HG02571 (cell line): ENCODE measurements around the gene PLXNA2.

ENCODE experiments used
- ATAC-seq: cut with Tn5 transposase; IDR thresholded peaks from one replicate; pipeline ENCODE4 v1.9.1; 2021; ENCODE audit warnings: mild to moderate bottlenecking, moderate library complexity; ENCODE audit not compliant: unreplicated experiment

The PLXNA2 gene

DNA sequence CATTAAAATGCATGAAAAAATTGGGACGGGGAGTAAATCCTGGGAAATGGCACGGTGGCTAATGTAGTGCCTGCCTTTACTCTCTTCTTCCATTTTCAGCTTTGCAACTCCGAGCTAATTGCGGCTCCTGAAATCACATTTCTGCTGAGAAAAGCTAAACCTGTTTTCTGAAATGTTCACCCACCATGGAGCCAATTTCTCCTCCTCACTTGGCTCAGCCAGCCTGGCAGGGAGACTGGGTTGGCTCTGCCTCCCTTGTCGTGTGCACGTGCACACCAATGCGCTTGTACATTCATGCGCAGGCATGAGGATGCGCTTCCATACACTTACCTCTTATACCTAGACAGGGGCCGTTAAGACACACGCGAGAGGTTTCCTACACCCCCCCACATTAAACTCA lies 165.4 kb downstream of the PLXNA2 start:
- ATAC-seq: no peak

DNA sequence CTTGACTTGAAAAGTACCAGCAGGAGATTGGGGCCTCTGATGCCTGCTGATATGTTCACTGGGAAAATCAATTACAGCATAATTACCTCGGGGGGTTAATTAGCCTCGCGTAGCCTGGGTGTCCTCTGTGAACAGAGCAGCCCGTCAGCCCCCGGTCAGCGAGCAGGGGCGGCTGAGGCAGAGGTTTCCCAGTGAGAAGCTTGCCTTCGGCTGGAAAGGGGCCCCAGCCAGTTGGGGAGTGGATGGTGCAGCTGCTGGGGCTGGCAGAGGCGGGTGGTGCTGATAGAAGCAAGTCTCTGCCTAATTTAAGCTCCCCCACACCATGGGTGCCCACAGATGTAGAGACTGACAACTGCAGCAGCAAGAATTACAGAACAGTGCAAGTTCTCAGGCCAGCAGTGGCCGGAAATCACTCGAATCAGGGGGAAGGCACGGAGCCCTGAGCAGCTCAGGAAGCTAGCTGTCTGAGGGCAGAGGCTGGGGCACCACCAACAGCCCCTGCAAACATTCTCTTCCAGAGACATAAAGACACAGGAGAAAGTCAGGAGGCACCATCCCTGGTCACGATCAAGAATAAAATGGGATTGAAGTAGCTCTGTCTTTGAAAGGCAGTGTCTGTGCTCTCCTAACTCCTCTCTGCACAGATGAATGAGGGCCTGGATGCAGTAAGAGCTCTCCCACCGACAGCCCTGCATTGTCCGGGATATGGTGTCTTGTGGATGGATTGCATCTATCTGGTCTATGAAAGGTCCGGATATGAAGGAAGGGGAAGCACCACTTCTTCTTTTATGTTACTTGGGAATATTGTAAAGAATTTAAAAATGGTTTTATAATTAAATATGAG lies 166.7 kb downstream of the PLXNA2 start:
- no peak for ATAC-seq

DNA sequence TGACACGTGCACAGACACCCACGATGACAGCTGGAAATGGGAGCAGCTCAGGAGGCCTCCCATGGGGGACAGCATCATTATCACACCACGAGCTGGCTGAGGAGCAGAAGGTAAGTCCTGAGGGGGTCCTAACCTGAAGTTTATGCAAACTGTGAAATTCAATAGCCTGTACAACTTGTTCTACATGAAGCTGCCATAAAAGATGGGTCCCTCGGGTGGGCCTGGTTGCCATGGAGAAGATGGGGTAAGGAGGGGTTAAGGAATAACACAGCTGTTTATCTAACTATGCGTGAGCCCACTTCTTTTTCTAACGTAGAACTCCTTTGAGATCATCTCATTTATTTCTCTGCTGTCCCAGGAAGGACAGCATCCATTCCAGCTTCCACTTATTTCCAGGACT lies 169.8 kb downstream of the PLXNA2 start:
- ATAC-seq: no peak

DNA sequence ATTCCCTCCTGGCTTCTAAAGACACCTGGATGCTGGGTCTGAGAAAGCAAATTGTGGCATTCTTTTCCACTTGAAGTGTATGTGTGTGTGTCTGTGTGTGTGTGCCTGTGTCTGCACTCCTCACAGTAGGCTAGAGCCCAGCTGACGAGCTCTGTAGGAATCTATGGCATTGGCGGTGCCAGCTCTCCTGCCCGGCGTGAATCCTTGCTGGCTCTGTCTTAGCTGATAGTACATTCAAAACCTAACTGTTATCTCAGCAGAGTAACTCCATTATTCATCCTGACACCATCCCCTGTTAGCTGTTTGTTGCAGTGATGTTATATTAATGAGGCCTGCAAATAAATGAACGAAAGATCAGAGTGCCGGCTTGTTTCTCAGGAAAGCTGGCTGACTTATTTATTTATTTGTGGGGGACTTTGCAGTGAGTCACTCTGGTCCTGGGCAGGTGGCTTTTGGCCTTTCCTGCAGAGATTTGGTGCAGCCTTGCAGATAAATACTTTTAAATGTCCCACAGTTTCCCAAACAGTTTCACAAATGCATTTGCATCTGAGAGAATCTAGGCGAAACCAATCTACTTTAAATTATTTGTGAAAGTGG lies 172.7 kb downstream of the PLXNA2 start:
- no peak for ATAC-seq

DNA sequence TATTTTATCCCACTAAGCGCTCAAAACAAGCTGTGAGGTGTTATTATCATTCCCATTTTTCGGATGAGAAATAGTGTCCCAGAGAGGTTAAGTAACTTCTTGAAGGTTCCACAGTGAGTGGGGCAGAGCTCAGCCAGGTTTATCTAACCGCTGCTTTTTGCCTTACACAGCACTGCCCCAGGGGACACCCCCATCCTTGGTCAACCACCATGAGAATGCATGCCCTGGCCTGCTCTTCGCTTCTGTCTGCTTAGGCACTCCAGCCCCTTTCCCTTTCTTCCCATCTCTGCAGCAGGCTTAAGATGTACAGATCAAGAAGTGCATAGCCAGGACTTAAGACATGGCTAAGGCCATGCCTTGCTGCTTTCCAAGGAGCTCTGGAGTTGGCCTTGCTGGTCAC lies 174.3 kb downstream of the PLXNA2 start:
- no peak for ATAC-seq

DNA sequence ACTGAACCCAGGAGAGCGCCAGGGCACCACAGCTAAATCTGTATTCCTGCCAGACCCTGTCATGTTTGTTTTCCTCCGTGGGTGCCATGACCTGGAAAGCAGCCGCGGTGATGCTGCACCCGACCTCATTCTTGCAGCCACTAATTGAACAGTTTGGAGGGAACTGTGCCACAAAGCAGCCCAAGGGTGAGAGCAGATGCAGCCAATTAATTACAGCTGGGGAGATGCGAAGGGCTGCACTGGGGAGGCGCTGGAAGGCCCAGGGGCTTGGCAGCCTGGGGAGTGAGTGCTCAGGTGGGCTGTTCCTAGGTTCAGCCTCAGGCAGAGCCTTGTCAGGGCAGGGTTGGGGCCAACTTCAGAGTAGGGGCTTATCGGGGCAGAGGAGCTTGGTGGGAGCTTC lies 174.9 kb downstream of the PLXNA2 start:
- no peak for ATAC-seq

DNA sequence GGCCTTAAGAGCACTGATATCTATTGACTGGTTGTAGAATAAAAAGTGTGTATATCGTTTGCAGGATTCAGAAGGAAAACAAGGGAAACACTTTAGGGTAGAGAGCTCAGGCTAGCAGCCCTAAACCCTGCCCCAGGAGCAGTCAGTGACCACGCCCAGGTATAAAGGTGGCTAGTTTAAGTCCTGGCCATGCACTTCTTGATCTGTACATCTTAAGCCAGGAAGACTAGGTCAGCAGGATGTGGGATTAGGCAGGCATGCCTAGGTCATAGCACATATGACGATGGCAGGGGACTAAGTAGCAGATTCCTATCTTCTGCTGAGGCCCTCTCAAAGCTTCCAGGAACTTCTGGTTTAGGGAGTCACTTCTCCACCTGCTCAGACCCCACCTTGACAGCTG lies 175.3 kb downstream of the PLXNA2 start:
- no peak for ATAC-seq

DNA sequence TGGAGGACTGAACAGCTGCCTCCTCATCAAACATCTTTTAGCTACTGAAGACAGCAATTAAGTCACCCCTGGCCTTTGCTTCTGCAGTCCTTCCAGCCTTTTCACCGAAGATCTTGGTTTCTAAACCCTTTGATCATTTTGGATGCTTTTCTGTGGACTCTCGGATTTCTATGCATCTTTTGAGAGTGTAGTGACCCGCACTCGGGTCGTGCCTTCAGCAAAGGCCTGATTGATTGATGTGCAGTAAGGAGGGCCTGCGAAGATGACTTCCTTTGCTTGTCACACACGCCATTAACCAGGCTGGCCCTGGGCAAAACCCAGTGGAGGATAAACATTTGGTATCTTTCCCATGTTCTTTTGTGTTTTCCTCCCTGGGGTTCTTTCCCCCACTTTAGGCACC lies 175.8 kb downstream of the PLXNA2 start:
- no peak for ATAC-seq

DNA sequence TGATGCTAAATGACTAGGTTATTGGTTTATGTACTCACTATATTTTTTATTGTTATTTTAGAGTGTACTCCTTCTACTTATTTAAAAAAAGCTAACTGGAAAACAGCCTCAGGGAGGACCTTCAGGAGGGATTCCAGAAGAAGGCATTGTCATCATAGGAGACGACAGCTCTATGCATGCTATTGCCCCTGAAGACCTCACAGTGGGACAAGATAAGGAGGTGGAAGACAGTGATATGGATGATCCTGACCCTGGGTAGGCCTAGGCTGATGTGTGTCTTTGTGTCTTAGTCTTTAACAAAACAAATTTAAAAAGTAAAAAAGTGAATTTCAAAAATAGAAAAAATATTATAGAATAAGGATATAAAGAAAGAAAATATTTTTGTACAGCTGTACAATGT lies 177.6 kb downstream of the PLXNA2 start:
- no peak for ATAC-seq

DNA sequence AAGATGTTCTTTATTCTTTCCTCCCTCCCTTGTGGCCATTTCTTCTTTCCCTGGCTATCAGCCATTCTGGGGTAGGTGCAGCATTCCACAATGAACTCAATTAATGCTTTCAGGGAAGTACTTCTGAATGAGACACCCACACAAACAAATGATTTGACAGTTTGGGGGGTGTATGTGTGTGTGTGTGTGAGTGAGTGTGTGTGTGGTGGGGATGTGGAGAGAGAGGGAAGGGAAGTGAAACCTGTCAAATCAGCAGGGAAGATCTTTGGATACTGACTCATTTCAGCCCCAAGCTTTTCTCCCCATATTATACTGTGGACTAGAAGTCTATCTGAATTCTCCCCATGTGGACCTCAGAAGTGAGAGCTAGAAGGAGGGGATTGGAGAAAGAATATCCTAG lies 178.3 kb downstream of the PLXNA2 start:
- ATAC-seq: no peak

DNA sequence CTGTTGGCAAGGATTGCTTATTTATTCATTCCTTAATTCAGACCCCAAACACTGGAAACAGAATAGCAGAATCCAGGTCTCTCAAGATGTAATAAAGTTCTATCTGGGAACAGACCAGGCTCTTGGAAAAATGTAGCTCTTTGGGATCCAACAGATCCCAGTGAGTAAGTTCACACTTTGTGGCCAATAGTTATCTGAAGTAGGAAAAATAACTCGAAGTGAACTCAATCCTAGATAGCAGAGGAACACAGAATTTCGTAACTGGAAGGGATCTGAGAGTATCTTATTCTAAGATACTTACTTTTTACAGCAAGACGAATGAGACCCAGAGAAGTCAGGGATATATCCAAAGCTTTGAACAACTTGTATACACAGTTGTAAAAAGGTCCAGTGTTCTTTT lies 182.6 kb downstream of the PLXNA2 start:
- ATAC-seq: no peak

DNA sequence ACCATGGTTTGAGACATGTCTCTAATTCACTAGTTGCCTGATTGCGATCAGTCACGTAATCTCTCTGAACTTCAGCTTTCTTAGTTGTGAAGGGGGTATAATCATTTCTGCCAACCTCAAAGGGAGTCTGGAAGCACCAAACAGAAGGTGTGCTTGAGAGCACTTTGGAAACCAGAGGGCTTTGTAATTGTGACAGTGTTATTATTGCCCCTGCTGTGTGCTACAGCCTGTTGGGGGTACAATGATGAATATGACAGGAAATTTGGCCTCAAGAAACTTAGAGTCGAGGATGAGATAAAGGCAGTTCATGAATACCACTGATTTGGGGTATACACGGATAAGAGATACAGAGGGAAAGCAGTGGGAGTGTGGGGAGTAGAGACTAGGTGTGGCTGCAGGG lies 183.1 kb downstream of the PLXNA2 start:
- no peak for ATAC-seq

DNA sequence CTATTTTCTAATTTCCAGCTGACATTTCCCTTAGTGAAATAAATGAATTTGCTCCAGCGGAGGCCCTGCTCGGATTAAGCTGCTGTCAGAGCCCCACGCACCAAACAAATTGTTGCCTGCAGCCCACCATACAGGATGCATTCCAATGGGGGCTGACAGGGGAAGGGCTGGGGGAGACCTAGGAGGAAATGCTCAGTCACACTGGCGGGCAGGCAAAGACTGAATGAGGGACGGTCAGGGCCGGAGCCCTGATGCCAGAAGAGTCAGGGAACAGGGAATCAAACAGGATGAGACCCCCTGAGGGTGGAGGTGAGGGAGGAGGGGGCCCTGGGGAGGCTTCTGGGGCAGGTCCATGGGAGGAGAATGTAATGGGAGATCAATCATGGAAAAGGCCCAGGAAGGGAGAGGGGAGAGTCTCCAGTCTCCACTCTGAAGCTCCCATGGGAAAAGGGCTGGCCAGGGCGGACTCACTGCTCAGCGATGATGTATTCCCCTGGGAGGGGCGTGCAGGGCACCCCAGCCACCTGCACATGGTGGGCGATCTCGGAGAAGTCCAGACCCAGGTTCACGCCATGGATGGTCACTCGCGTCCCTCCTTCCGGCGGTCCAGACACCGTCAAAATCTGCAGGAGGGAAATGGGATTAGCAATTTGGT lies 183.8 kb downstream of the PLXNA2 start:
- ATAC-seq: no peak

DNA sequence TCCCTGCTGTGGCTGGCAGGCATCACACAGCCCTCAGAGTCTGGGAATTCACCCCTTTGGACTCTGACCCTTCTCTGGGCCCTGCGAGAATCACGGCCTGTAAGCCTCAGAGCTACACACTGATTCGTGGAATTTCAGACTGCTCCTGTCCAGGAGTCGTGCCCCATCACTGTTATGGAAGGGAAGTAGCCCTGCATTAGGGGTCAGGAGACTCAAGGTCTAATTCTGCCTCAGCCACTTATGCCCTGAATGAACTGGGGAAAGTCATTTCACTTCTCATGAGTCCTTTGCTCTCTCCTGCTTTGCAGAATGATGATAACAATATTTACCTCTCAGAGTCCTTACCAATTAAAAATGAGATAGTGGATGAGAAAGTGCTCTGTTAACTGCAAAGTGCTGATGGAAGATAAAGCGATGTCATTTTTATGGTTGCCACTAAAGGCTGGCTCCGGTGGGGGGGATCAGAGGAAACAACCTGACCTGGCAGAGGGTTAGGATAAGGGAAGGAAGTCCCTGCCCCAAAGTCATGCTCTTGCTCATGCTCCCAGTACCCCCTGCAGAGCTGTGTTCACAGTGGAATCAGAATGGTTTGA lies 184.7 kb downstream of the PLXNA2 start:
- ATAC-seq: no peak

DNA sequence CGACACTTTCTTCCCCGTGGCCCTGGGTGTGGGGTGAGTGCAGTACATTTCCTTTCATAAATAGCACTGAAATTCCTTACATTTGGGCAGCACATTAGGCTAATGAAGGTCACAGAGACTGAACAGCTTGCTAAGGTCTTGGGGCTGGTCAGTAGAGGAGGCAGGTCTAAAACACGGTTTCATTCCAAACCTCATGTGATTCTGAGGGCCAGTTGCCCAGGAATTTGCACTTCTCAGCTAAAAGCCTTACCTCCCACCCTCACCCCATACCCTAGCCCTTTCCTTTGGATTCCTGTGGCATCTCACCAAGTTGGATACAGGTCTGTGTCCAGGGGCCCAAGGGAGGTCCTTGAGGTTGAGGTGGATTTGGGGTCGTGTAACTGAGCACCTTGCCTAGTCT lies 185.4 kb downstream of the PLXNA2 start:
- ATAC-seq: no peak

DNA sequence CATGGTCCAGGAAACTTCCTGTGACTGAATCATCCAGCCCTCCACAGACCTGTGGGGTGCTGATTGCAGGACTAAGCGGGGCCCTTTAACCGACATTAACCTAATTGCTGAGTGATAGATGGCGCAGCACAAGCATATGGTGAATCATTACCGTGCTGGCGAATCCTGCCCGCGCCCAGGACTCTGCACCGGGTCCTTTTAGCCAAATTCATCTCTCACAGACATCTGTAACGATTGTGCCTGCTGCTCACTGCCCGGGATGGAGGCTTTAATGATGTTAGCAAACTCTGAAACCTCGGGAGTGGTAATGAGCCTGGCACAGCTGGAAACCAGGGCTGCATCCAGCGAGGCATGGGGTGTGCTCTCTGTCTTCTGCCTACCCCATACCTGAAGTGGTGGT lies 185.9 kb downstream of the PLXNA2 start:
- no peak for ATAC-seq

DNA sequence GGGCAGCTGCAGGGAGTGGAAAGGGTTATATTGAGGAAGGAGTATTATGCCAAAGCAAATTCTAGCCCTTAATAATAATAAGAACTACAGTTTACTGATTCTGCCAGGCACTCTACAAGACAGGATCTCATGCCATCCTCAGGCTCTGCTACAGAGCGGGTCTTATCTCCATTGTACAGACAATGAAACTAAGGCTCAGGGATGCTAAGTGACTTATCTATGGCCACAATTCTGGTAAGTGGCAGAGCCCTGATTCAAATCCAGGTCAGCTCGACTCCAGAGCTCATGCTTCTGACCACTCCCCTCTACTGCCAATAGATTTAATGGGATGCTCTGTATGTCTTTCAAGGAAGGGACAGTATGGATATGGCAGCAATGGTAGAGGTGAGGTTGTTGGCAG lies 187.1 kb downstream of the PLXNA2 start:
- no peak for ATAC-seq

DNA sequence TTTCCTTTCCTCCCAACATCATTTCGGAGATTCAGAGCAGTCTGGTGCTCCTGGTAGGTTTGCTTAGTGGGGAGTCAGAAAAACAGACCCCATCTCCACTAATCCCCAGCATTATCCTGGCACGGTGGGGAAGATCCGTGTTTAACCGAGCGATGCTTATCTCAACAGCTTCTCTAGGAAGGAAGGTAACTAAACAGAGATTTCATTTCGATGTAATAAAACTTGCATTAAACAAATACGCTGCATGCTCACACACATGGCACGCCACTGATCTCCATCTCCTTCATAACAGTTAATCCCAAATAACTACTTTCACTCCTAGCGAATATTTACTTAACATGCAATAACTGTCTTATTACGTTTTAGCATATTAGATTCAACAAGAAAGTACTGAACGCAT lies 188.6 kb downstream of the PLXNA2 start:
- no peak for ATAC-seq

DNA sequence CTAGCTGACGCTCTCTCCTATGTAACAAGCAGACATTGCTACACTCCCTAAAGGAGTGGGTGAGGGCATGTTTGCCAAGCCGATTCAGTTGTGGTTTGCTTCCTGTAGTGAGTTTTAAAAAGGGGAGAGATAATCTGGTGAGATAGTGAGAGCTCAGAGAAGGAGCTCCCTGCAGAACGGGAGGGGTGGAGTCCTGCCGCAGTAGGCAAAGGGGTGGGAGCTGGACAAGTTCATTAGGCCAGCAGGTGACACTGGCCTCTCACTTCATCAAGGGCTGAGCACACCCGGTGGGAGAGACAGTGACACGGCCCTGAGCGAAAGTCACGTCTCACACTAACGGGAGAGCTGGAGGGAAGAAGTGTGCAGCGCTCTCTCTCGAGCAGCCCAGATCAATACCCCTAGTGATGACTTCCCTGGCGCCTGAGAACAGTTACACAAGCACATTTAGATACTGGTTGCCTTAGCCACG lies 189.2 kb downstream of the PLXNA2 start:
- ATAC-seq: no peak

DNA sequence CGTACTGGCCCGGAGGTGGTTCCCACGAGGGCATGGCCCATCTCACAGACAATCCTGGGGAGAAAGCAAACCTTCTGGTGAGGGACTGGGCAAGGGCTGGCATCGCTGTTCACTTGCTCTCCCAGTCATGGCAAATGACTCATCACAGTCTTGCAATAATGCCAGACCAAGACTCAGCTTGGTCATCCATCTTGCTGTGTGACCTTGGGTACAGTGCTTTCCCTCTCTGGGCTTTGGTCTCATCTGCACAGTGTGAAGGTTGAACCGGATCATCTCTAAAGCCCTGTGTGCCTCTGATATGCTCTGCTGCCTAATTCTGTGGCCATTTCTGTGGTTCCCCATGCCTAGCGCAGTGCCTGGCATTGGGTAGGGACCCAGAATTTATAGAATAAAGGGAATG lies 189.7 kb downstream of the PLXNA2 start:
- ATAC-seq: no peak

DNA sequence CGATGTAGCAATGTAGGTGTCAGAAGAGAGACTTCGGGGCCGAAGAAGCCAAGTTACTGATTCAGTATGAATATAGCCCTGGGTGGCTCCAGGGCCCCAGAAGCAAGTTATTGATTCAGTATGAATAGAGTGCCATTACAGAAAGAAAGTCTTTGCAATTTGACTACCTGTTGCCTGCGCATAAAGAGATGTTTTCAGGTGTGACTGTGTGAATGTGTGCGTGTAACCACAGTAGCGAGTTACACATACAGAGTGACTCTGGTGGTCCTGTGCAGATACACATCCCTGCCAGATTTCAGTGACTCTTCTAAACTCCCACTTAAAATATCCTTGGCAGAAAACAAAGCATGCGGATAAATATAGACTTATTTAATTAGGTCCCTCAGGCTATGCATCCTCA lies 190.5 kb downstream of the PLXNA2 start:
- ATAC-seq: no peak

DNA sequence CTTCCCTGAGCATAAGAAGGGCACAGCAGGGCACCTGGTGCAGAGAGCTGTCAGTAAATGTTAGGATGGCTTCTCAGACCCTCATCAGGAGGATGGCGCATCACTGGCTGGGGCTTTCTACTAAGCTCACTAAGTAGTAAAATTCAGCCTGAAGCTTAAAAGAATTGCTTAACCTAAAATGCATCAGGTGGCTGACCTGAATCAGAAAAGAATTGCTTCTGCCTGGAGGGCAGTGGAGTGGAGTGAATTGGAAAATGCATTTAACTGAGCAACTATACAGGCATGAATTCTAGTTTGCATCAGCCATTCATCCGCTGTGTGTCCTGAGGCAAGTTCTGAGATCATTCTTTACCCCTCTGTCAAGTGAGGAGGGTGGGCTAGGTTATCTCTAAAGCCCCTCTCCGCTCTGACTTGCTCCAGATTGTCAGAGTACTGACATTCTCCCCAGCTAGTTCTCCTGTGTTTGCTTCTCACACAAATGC lies 191.2 kb downstream of the PLXNA2 start:
- ATAC-seq: no peak
